HL-60 (cell line): Measurements from ENCODE around the gene HAT1.

Experiments used
- CTCF ChIP-seq: IDR thresholded peaks from one replicate; pipeline ENCODE4 v1.5.1; 2011; ENCODE audit warnings: low read length, control low read depth, inconsistent platforms; ENCODE audit not compliant: insufficient read depth
- GABPA ChIP-seq: IDR thresholded peaks from 2 replicates; pipeline ENCODE4 v1.6.1; 2012; ENCODE audit warnings: low read depth
- POLR2AphosphoS5 ChIP-seq: IDR thresholded peaks from 2 replicates; pipeline ENCODE4 v1.6.1; 2012; ENCODE audit warnings: low read depth
- REST ChIP-seq: IDR thresholded peaks from 2 replicates; pipeline ENCODE4 v1.6.1; 2012; ENCODE audit warnings: low read depth; ENCODE audit not compliant: insufficient replicate concordance
- SPI1 ChIP-seq: IDR thresholded peaks from 2 replicates; pipeline ENCODE4 v1.6.1; 2012; ENCODE audit warnings: low read depth, mild to moderate bottlenecking, borderline replicate concordance

GRCh38 chr2:171921970-171922229 is 361 bp upstream of the HAT1 start:
- TF ChIP-seq CTCF (no peak), GABPA (no peak), POLR2AphosphoS5 (no peak), REST (no peak), SPI1 (no peak)
